Neural cell (in vitro differentiated cells): Measurements from ENCODE around the gene KIF6. TPM values are rescaled to one million over a fixed set of nuclear protein-coding genes. Genes with fewer than 3 reads are reported as not detected.

Experiments
- H2AFZ ChIP-seq: fragments of 200-600, 300-800 bp; sonication (generic), shearing (Covaris generic); 2 replicates; pipeline ENCODE4 v1.6.0; 2014; ENCODE audit warnings: low read depth, mild to moderate bottlenecking, antibody characterized with exemption, low read length, moderate library complexity
- H3F3A ChIP-seq: fragments of 200-600 bp; shearing (Covaris generic); 2 replicates; pipeline ENCODE4 v1.6.1; 2016; ENCODE audit warnings: mild to moderate bottlenecking, moderate library complexity, mixed read lengths, antibody characterized with exemption, low read length; ENCODE audit not compliant: insufficient read depth, poor library complexity, severe bottlenecking
- H3K27ac ChIP-seq: fragments of 200-600, 300-800 bp; sonication (generic), shearing (Covaris generic); 2 replicates; pipeline ENCODE4 v1.5.1; 2014; ENCODE audit warnings: mild to moderate bottlenecking, low read length, moderate library complexity
- H3K27me3 ChIP-seq: fragments of 300-800, 200-600 bp; sonication (generic), shearing (Covaris generic); 2 replicates; pipeline ENCODE4 v1.6.0; 2014; ENCODE audit warnings: mild to moderate bottlenecking, low read depth, low read length, moderate library complexity; ENCODE audit not compliant: insufficient read depth
- H3K36me3 ChIP-seq: fragments of 300-800, 200-600 bp; sonication (generic), shearing (Covaris generic); 2 replicates; pipeline ENCODE4 v1.5.1; 2014; ENCODE audit warnings: mild to moderate bottlenecking, antibody characterized with exemption, low read length, moderate library complexity; ENCODE audit not compliant: insufficient read depth
- H3K4me2 ChIP-seq: fragments of 300-800, 200-600 bp; sonication (generic), shearing (Covaris generic); 2 replicates; pipeline ENCODE4 v1.6.0; 2014; ENCODE audit warnings: mild to moderate bottlenecking, low read length
- H3K4me3 ChIP-seq: fragments of 300-800, 200-600 bp; sonication (generic), shearing (Covaris generic); 2 replicates; pipeline ENCODE4 v1.5.1; 2014; ENCODE audit warnings: mild to moderate bottlenecking, low read length, moderate library complexity
- H3K79me2 ChIP-seq: fragments of 200-600 bp; shearing (Covaris generic); replicated peaks from 2 replicates; pipeline ENCODE4 v1.6.0; 2014; ENCODE audit warnings: mild to moderate bottlenecking, low read length, moderate library complexity; ENCODE audit not compliant: insufficient read depth
- H3K9ac ChIP-seq: fragments of 300-800, 200-600 bp; sonication (generic), shearing (Covaris generic); 2 replicates; pipeline ENCODE4 v1.6.1; 2016; ENCODE audit warnings: mild to moderate bottlenecking, low read length, mixed read lengths
- H3K9me2 ChIP-seq: fragments of 200-600 bp; shearing (Covaris generic); 2 replicates; pipeline ENCODE4 v1.6.1; 2016; ENCODE audit warnings: mild to moderate bottlenecking, low read length, mixed read lengths; ENCODE audit not compliant: insufficient read depth
- H3K9me3 ChIP-seq: fragments of 200-600, 300-800 bp; sonication (generic), shearing (Covaris generic); 2 replicates; pipeline ENCODE4 v1.6.1; 2016; ENCODE audit warnings: mild to moderate bottlenecking, mixed run types, low read length, moderate library complexity, mixed read lengths
- H4K20me1 ChIP-seq: fragments of 200-600 bp; shearing (Covaris generic); 2 replicates; pipeline ENCODE4 v1.6.1; 2016; ENCODE audit warnings: mild to moderate bottlenecking, mixed run types; ENCODE audit not compliant: insufficient read depth
- CTCF ChIP-seq: fragments of 450-650 bp; IDR thresholded peaks from 2 replicates; pipeline ENCODE4 v1.5.1; 2014; ENCODE audit warnings: antibody characterized with exemption, mild to moderate bottlenecking, moderate library complexity; ENCODE audit not compliant: poor library complexity, severe bottlenecking
- EP300 ChIP-seq: fragments of 450-650 bp; conservative IDR thresholded peaks from 2 replicates; pipeline ENCODE4 v1.6.1; 2014; ENCODE audit warnings: antibody characterized with exemption, mild to moderate bottlenecking, moderate library complexity; ENCODE audit not compliant: poor library complexity, severe bottlenecking
- EZH2 ChIP-seq: fragments of 200-600, 300-800 bp; shearing (Covaris generic), sonication (generic); IDR thresholded peaks from 2 replicates; pipeline ENCODE4 v1.6.1; 2014; ENCODE audit warnings: antibody characterized with exemption, low read length, borderline replicate concordance, mild to moderate bottlenecking; ENCODE audit not compliant: insufficient read depth, poor library complexity, severe bottlenecking
- MXI1 ChIP-seq: fragments of 450-650 bp; conservative IDR thresholded peaks from 2 replicates; pipeline ENCODE4 v1.6.1; 2014; ENCODE audit warnings: antibody characterized with exemption, mild to moderate bottlenecking; ENCODE audit not compliant: poor library complexity, severe bottlenecking
- POLR2AphosphoS5 ChIP-seq: IDR thresholded peaks from 2 replicates; pipeline ENCODE4 v1.6.1; 2012
- RAD21 ChIP-seq: fragments of 450-650 bp; conservative IDR thresholded peaks from 2 replicates; pipeline ENCODE4 v1.6.1; 2014; ENCODE audit warnings: antibody characterized with exemption, mild to moderate bottlenecking, moderate library complexity
- REST ChIP-seq: IDR thresholded peaks from 2 replicates; pipeline ENCODE4 v1.6.1; 2012; ENCODE audit warnings: borderline replicate concordance
- SMC3 ChIP-seq: fragments of 450-650 bp; conservative IDR thresholded peaks from 2 replicates; pipeline ENCODE4 v1.6.1; 2014; ENCODE audit warnings: antibody characterized with exemption, mild to moderate bottlenecking, moderate library complexity; ENCODE audit not compliant: poor library complexity
- TAF1 ChIP-seq: IDR thresholded peaks from 2 replicates; pipeline ENCODE4 v1.6.1; 2012; ENCODE audit warnings: low read depth
- polyA plus RNA-seq: library from polyadenylated mRNA; depleted of rRNA; stranded (reverse); fragments of >200 nt; gene quantifications from 2 replicates; pipeline ENCODE4 v1.2.3, GENCODE V29; 2014

Gene KIF6
- polyA plus RNA-seq, 1 donor from 2014 or later, result 2.1 TPM

- H3K27ac ChIP-seq, result no peak overlapping the region
- no peaks in the 10 kb centered on the region for H3K9me2 ChIP-seq
- no peak overlapping the region for H2AFZ ChIP-seq
- H3K27me3 ChIP-seq, result no peaks in the 10 kb centered on the region
- H4K20me1 ChIP-seq, result no peaks in the 10 kb centered on the region
- H3K4me2 ChIP-seq, result no peak overlapping the region
- TF ChIP-seq POLR2AphosphoS5, result no peak
- TF ChIP-seq EZH2, result no peak
- no peak for TF ChIP-seq EP300
- no peak for TF ChIP-seq MXI1
- no peak for TF ChIP-seq CTCF
- TF ChIP-seq SMC3, result no peak
- TF ChIP-seq TAF1, result no peak
- no peak for TF ChIP-seq RAD21
- TF ChIP-seq REST, result no peak
- no peaks in the 10 kb centered on the region for H3K79me2 ChIP-seq
- H3K9ac ChIP-seq, result no peak overlapping the region
- H3F3A ChIP-seq, result no peaks in the 10 kb centered on the region
- H3K9me3 ChIP-seq, result no peaks in the 10 kb centered on the region
- no peak overlapping the region for H3K4me3 ChIP-seq
- no peaks in the 10 kb centered on the region for H3K36me3 ChIP-seq
Observed at GRCh38 chr6:39403304-39403703, 321.9 kb downstream of the KIF6 start.

GRCh38 chr6:39402239-39402751 lies 322.9 kb downstream of the KIF6 start:
- TF ChIP-seq MXI1, result no peak
- no peak for TF ChIP-seq CTCF
- no peak for TF ChIP-seq EP300
- no peak for TF ChIP-seq REST
- TF ChIP-seq EZH2, result no peak
- H3K36me3 ChIP-seq, result no peaks in the 10 kb centered on the region
- H3K4me3 ChIP-seq, result no peak overlapping the region
- H3K79me2 ChIP-seq, result no peaks in the 10 kb centered on the region
- no peaks in the 10 kb centered on the region for H3F3A ChIP-seq
- H2AFZ ChIP-seq, result no peak overlapping the region
- H3K27ac ChIP-seq, result no peak overlapping the region
- no peak overlapping the region for H3K4me2 ChIP-seq
- H3K9me2 ChIP-seq, result no peaks in the 10 kb centered on the region
- no peaks in the 10 kb centered on the region for H3K9me3 ChIP-seq
- H3K9ac ChIP-seq, result no peak overlapping the region
- no peaks in the 10 kb centered on the region for H3K27me3 ChIP-seq
- H4K20me1 ChIP-seq, result no peaks in the 10 kb centered on the region
